Skeletal muscle satellite cell (primary cell): ENCODE results near the gene AHRR.

ENCODE experiments used
- H3K27me3 ChIP-seq: 2 replicates; pipeline ENCODE4 v1.7.0; 2013; ENCODE audit warnings: low read length; ENCODE audit not compliant: control insufficient read depth, insufficient read depth
- H3K36me3 ChIP-seq: 2 replicates; pipeline ENCODE4 v1.7.0; 2013; ENCODE audit warnings: mild to moderate bottlenecking, control low read depth, low read length; ENCODE audit not compliant: insufficient read depth
- H3K4me1 ChIP-seq: 2 replicates; pipeline ENCODE4 v1.7.0; 2013; ENCODE audit warnings: low read length; ENCODE audit not compliant: control insufficient read depth, insufficient read depth
- H3K4me2 ChIP-seq: 2 replicates; pipeline ENCODE4 v1.7.0; 2013; ENCODE audit warnings: mild to moderate bottlenecking, low read length
- H3K4me3 ChIP-seq: 2 replicates; pipeline ENCODE4 v1.7.0; 2013; ENCODE audit warnings: low read length
- H3K9ac ChIP-seq: 2 replicates; pipeline ENCODE4 v1.7.0; 2013; ENCODE audit warnings: mild to moderate bottlenecking, low read depth, low read length, moderate library complexity
- H3K9me3 ChIP-seq: replicated peaks from 2 replicates; pipeline ENCODE4 v1.7.0; 2013; ENCODE audit warnings: mild to moderate bottlenecking, control low read depth, low read length

The AHRR gene

DNA sequence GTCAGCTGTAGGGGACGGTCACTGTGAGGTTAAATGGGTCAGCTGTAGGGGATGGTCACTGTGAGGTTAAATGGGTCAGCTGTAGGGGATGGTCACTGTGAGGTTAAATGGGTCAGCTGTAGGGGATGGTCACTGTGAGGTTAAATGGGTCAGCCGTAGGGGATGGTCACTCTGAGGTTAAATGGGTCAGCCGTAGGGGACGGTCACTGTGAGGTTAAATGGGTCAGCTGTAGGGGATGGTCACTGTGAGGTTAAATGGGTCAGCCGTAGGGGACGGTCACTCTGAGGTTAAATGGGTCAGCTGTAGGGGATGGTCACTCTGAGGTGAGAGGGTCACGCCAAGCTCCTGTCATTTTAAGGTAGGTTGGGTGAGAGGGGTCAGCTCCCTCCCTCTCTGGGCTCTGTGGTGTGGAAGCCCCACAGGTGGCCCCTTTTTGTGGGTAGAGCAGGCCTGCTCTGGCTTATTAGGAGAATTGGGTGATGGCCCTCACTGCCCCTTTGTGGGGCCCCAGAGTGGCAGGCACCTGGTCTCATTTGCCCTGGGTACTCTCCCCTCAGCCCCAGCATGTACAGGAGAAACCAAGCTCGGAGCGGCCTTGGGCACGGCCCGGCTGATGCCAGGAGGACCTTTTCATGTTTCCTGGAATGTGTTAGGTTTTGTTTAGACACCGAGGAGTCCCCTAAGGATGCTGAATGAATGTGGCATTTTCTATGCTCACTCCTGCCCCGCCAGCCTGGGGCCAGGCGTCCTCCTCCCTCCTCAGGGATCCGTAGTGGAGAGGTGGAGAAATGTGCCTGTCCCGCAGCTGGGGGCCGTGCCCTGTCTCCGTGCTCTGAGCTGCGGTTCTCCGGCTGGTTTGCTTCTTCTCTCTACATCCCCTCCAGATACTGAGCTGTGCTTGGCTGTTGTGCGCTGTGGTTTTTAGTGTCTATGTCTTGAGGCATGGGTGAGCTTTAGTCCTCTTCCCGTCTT is 31.4 kb downstream of the AHRR start:
- H3K36me3 ChIP-seq, result peaks cover 33% of the 10 kb centered on the region
- no peak overlapping the region for H3K4me3 ChIP-seq

DNA sequence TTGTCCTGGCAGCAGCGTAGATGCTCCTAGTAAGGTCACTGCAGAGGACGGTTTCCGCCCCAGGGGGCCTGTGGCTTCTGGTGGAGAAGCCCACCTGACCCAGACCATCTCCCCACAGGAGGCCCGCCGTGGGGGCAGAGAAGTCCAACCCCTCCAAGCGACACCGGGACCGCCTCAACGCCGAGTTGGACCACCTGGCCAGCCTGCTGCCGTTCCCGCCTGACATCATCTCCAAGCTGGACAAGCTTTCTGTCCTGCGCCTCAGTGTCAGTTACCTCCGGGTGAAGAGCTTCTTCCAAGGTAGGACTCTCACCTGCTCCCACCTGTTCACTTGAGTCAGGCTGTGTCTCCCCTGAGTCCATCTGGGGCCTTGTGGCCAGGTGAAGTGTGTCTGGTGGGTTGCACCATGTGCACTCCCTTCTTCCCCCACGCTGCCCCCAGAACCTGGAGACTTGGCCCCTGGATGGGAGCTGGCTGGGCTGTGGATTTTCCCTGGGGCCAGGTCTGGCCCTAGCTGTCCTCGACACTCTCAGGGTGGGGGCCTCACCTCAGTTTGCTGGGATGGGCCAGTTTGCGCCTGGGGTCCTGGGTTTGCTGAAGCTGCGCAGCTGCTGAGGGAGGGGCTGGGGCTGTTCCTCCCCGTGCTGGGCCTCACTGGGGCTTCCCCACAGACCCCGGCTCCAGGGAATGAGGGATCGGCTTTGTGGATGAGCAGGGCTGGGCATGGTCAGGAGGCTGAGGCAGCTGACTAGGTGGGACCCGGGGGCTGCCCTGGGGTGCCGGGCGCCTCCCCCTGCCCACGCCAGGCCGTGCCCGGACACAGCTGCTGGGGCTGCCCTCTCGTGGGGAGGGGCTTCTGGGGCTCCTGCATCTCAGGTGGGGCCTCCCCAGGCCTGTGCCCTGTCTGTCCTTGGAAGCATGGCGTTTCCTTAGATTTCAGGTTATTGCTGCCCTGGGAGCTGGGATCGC is 32.4 kb downstream of the AHRR start:
- H3K36me3 ChIP-seq, result peaks cover 33% of the 10 kb centered on the region
- no peaks in the 10 kb centered on the region for H3K4me1 ChIP-seq
- H3K9me3 ChIP-seq, result no peaks in the 10 kb centered on the region
- no peak overlapping the region for H3K4me2 ChIP-seq
- H3K27me3 ChIP-seq, result no peaks in the 10 kb centered on the region
- H3K9ac ChIP-seq, result no peak overlapping the region
- no peak overlapping the region for H3K4me3 ChIP-seq

More for the DNA sequence above, 31.4 kb downstream of the AHRR start:
- Histone ChIP-seq H3K27me3 (no peaks in the 10 kb centered on the region), H3K9ac (no peak overlapping the region), H3K4me1 (no peaks in the 10 kb centered on the region), H3K9me3 (no peaks in the 10 kb centered on the region), H3K4me2 (no peak overlapping the region)

DNA sequence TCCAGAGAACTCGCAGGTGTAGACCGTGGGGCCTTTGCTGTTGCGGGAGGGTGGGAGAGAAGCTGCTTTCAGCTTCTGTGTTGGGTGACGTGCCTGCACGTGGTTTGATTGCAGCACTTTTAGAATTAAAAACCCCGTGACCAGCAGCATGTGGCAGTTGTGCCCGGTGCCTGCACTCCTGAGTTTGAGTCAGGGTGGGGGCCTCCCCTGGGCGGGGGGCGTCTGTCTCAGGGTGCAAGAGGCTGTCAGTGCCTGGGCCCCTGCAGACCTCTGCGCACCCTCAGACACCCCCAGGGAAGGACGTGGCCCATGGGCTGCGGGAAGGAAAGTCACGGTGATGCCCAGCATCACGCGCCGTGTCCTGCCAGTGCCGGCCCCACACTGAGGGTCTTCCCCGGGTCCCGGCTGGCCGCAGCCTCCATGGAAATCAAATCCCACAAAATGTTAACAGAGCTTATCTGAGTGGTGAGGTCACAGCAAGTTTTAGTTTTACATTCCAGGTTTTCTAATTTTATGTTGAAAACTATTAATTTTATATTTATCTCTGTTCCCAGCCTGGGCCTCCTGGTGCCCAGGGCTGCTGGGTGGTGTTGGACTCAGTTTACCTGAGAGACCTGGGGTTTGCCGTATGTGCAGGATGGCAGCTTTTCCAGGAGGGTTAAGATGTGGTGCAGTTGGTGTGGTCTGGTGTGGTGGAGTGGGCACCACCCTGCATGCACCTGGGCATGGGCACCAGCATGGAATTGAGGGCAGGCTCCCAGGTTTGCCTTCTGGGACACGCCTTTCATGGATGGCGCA is 33.3 kb downstream of the AHRR start:
- Histone ChIP-seq H3K4me2 (no peak overlapping the region), H3K9me3 (no peaks in the 10 kb centered on the region), H3K4me3 (no peak overlapping the region), H3K36me3 (peaks cover 33% of the 10 kb centered on the region), H3K9ac (no peak overlapping the region), H3K4me1 (no peaks in the 10 kb centered on the region), H3K27me3 (no peaks in the 10 kb centered on the region)

DNA sequence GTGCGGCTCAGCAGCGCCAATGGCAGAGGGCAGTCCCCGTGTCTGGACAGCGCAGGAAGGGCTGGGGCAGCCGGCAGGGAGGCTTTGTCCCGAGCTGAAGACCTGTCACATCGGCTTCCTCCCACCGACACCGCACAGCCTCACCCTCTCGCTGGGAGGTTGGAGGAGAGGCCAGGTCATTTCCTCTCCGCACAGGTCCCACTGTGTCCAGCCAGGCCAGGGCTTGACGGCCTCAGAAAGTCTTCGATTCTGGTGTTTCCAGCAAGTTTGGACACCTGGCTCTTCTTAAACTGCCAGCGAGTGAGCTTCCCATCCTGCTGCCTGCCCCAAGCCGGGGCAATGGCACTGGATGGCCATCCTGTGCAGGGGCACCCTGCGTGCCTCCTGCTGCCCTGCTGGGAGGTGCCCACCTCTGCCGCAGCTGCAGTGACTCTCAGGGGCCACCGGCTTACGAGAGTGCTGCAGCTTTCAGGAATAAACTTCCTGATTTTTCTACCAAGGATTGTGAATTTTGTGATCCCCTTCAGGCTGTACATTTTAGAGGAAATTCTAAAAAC is 33.9 kb downstream of the AHRR start:
- Histone ChIP-seq H3K9ac (no peak overlapping the region), H3K4me2 (no peak overlapping the region), H3K4me3 (no peak overlapping the region), H3K27me3 (no peaks in the 10 kb centered on the region), H3K36me3 (peaks cover 37% of the 10 kb centered on the region), H3K4me1 (no peaks in the 10 kb centered on the region), H3K9me3 (no peaks in the 10 kb centered on the region)

DNA sequence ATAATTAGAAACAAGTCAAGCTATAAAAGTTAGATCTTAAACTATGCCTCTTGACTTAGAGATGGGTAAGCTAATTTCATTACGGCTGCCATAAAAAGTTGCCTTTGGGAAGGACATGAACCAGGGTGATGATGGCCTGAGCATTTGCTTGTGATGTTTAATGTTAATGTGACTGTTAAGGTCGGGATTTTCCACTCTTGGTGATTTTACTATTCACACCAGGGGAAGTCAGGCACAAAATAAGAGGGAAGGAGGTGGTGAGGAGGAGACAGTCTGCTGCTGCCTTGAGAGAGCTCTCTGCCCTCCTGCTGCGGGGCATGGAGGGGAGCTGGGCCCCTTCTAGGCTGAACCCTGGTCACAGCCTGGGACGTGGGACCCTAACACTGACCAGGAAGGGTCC is 34.4 kb downstream of the AHRR start:
- H3K9me3 ChIP-seq, result no peaks in the 10 kb centered on the region
- no peaks in the 10 kb centered on the region for H3K4me1 ChIP-seq
- H3K36me3 ChIP-seq, result peaks cover 38% of the 10 kb centered on the region
- no peak overlapping the region for H3K4me3 ChIP-seq
- H3K4me2 ChIP-seq, result no peak overlapping the region
- no peaks in the 10 kb centered on the region for H3K27me3 ChIP-seq
- no peak overlapping the region for H3K9ac ChIP-seq

DNA sequence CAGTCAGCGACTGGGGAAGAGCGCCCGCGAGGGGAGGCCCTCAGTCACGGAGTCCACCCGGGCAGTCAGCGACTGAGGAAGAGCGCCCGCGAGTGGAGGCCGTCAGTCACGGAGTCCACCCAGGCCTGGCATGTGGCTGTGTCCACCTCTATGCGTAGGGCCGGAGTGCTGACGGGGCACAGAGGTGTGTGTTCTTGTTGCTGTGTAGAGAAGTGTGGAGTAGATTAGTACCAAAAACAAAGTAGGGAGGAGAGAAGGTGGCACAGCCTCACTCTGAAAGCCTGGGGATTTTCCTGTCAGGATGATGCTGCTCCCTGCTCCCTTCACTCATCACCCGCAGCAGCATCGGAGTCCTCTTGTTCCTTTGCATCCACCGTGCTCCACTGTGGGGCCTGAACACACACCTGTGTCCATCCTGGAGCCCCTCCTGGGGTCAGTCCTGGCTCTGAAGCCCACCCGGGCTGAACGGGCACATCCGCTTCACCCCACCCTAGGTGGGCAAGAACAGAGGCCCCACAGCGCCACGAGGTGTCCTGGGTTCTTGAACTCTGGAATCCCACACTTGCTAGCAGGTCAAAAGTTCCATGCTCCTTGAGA is 37.9 kb downstream of the AHRR start:
- H3K4me1 ChIP-seq, result no peaks in the 10 kb centered on the region
- H3K9me3 ChIP-seq, result peaks cover 10% of the 10 kb centered on the region

DNA sequence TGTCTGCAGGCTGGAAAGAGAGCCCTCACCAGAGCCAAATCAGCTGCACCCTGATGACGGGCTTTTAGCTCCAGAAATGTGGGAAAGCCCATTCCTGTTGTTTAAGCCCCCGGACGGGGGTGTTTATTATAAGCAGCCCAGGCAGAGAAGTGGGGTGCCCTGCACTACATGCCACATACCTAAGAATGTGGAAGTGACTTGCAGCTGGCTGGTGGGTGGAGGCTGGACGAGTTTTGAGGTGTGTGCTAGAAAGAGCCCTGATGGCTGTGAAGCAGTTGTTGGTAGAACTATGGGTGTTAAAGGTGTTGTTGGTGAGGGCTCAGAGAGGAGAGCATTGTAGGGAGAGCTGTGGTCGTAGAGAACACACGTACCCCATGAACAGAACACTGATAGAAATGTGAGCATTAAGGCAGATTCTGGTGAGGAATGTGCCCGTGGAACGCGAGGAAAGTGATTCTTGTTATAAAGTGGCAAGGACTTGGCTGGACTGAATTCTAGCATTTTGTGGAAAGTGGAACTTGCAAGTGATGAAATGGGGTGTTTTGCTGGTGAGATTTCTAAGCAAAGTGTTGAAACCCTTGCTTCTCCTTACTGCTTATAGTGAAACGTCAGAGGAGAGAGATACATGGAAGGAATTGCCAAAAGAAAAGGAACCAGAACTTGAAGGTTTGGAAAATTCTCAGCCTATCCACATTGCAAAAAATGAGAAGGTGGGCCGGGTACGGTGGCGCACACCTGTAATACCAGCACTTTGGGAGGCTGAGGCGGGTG is 38.9 kb downstream of the AHRR start:
- Histone ChIP-seq H3K4me3 (no peak overlapping the region), H3K4me1 (no peaks in the 10 kb centered on the region), H3K36me3 (peaks cover 55% of the 10 kb centered on the region), H3K9me3 (peaks cover 10% of the 10 kb centered on the region), H3K27me3 (no peaks in the 10 kb centered on the region), H3K4me2 (no peak overlapping the region), H3K9ac (no peak overlapping the region)

More for the DNA sequence above, 37.9 kb downstream of the AHRR start:
- H3K4me3 ChIP-seq, result no peak overlapping the region
- no peak overlapping the region for H3K9ac ChIP-seq
- H3K4me2 ChIP-seq, result no peak overlapping the region
- H3K36me3 ChIP-seq, result peaks cover 53% of the 10 kb centered on the region
- no peaks in the 10 kb centered on the region for H3K27me3 ChIP-seq

DNA sequence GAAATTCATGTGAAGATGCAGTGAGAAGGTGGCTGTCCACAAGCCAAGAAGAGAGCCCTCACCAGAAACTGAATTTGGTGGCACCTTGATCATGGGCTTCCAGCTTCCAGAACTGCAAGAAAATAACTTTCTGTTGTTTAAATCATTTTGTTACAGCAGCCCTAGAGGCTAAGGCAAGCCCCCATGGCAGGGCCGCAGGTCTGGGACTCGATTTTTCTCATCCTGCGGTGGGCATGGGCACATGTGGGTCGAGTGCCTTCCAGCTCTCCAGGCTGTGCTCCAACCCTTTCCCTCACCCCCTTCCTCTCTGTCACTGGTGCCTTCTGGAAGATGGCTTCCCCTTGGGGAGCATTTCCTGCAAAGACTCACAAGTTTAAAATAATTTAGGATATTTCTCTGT is 40.7 kb downstream of the AHRR start:
- Histone ChIP-seq H3K27me3 (no peaks in the 10 kb centered on the region), H3K9me3 (peaks cover 10% of the 10 kb centered on the region), H3K36me3 (peaks cover 49% of the 10 kb centered on the region), H3K4me2 (no peak overlapping the region), H3K4me3 (no peak overlapping the region), H3K4me1 (peaks cover 2% of the 10 kb centered on the region), H3K9ac (no peak overlapping the region)

DNA sequence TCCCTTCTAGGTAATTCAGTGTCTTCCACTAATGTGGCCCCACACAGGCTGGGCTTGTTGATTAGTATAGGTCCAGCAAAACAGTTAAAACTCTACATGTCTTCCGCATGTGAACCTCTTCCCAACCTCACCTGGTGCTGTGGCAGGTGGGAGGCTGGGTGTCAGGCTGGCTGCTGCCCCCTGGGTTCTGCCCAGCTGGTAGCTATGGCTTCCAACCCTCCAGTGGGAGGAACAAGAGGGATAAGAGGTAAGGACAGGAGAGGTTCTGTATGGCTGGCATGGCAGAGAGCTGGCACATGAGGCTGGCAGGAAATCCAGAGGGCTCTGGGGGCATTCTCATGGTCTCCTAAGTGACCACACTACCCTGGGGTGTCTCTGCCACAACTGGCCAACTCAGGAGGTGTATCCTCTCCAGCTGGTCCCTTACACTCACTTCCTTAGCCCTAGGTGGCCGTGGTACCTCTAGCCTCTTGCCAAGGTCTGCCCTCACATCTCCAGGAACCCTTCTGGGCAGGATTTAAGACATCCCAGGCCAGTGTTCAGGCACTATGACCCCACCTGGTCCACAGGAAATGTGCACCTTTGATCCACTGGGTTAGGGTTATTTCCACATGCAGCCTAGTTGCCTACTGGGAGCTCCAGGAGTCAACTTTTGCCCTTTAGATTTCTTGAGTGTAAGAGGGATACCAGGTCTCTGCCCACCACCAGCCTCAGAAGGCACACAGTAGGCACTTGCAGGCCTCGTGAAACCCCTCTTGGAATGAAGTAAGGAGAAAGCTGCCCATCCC is 41.7 kb downstream of the AHRR start:
- no peak overlapping the region for H3K4me2 ChIP-seq
- H3K36me3 ChIP-seq, result peaks cover 59% of the 10 kb centered on the region
- no peak overlapping the region for H3K9ac ChIP-seq
- H3K4me1 ChIP-seq, result peaks cover 12% of the 10 kb centered on the region
- peaks cover 10% of the 10 kb centered on the region for H3K9me3 ChIP-seq
- no peak overlapping the region for H3K4me3 ChIP-seq
- no peaks in the 10 kb centered on the region for H3K27me3 ChIP-seq
